HepG2 (cell line): ENCODE data around the gene GNB3. TPM values are rescaled to one million over a fixed set of nuclear protein-coding genes. Genes with fewer than 3 reads are reported as not detected.

ENCODE experiments used
- AHDC1 ChIP-seq: sonication (generic); formaldehyde crosslinking; IDR thresholded peaks from 2 replicates; pipeline ENCODE4 v1.5.1; 2020; ENCODE audit warnings: mild to moderate bottlenecking, missing genetic modification reagents, borderline replicate concordance
- BCL3 ChIP-seq: sonication (generic); formaldehyde crosslinking; IDR thresholded peaks from 2 replicates; pipeline ENCODE4 v1.5.1; 2020; ENCODE audit warnings: mild to moderate bottlenecking, missing genetic modification reagents, moderate library complexity
- CSRNP1 ChIP-seq: sonication (generic); formaldehyde crosslinking; IDR thresholded peaks from 2 replicates; pipeline ENCODE4 v1.8.1; 2023; ENCODE audit warnings: mild to moderate bottlenecking, missing genetic modification reagents
- DDIT3 ChIP-seq: sonication (generic); formaldehyde crosslinking; IDR thresholded peaks from 2 replicates; pipeline ENCODE4 v1.4.0; 2020; ENCODE audit warnings: mild to moderate bottlenecking, missing genetic modification reagents
- FLYWCH1 ChIP-seq: sonication (generic); formaldehyde crosslinking; IDR thresholded peaks from 2 replicates; pipeline ENCODE4 v1.8.1; 2023; ENCODE audit warnings: mild to moderate bottlenecking, missing genetic modification reagents
- KDM2A ChIP-seq: sonication (generic); formaldehyde crosslinking; IDR thresholded peaks from 2 replicates; pipeline ENCODE4 v1.4.0; 2020; ENCODE audit warnings: low read depth, missing genetic modification reagents, borderline replicate concordance
- MEF2D ChIP-seq: sonication (generic); formaldehyde crosslinking; IDR thresholded peaks from 2 replicates; pipeline ENCODE4 v1.5.1; 2020; ENCODE audit warnings: mild to moderate bottlenecking, missing genetic modification reagents
- NONO ChIP-seq, 2 experiments: fragments of 450-650 bp in 1 of 2; sonication (generic) in 1 of 2; formaldehyde crosslinking in 1 of 2; IDR thresholded peaks in 1 of 2; conservative IDR thresholded peaks in 1 of 2; 2 replicates each; pipeline versions ENCODE4 v1.6.1 to v1.8.0; 2017 to 2022; ENCODE audit warnings: mild to moderate bottlenecking in 1 of 2, missing genetic modification reagents in 1 of 2, moderate library complexity in 1 of 2
- PPARG ChIP-seq: conservative IDR thresholded peaks from 2 replicates; pipeline ENCODE4 v1.6.1; 2016; ENCODE audit warnings: missing biosample characterization, missing genetic modification reagents
- PRMT3 ChIP-seq: sonication (generic); formaldehyde crosslinking; IDR thresholded peaks from 2 replicates; pipeline ENCODE4 v1.8.1; 2022; ENCODE audit warnings: low read depth, mild to moderate bottlenecking, moderate library complexity, missing genetic modification reagents, borderline replicate concordance
- SMAD3 ChIP-seq: sonication (generic); formaldehyde crosslinking; IDR thresholded peaks from 2 replicates; pipeline ENCODE4 v1.4.0; 2020; ENCODE audit warnings: missing genetic modification reagents
- SNAPC5 ChIP-seq: sonication (generic); formaldehyde crosslinking; IDR thresholded peaks from 2 replicates; pipeline ENCODE4 v1.8.1; 2023; ENCODE audit warnings: mild to moderate bottlenecking, missing genetic modification reagents, borderline replicate concordance
- SOX5 ChIP-seq: IDR thresholded peaks from 2 replicates; pipeline ENCODE4 v1.6.1; 2016; ENCODE audit warnings: borderline replicate concordance
- SUZ12 ChIP-seq: fragments of 150-350 bp; IDR thresholded peaks from 2 replicates; pipeline ENCODE4 v1.6.1; 2014; ENCODE audit warnings: low read depth, low read length
- THYN1 ChIP-seq: sonication (generic); formaldehyde crosslinking; IDR thresholded peaks from 2 replicates; pipeline ENCODE4 v1.8.1; 2023; ENCODE audit warnings: low read depth, mild to moderate bottlenecking, moderate library complexity, missing genetic modification reagents, borderline replicate concordance
- TOPORS ChIP-seq: sonication (generic); formaldehyde crosslinking; IDR thresholded peaks from 2 replicates; pipeline ENCODE4 v1.8.0; 2023; ENCODE audit warnings: mild to moderate bottlenecking, missing genetic modification reagents
- XRCC5 ChIP-seq: fragments of 200-400 bp; formaldehyde crosslinking; optimal IDR thresholded peaks from 2 replicates; pipeline ENCODE3; 2017; ENCODE audit warnings: mild to moderate bottlenecking, low read length
- ZIK1 ChIP-seq: sonication (generic); formaldehyde crosslinking; IDR thresholded peaks from 2 replicates; pipeline ENCODE4 v1.5.0; 2020; ENCODE audit warnings: mild to moderate bottlenecking, low read depth, missing genetic modification reagents, borderline replicate concordance
- ZSCAN29 ChIP-seq: sonication (generic); formaldehyde crosslinking; conservative IDR thresholded peaks from 2 replicates; pipeline ENCODE4 v1.4.0; 2020; ENCODE audit warnings: mild to moderate bottlenecking, missing genetic modification reagents
- polyA plus RNA-seq, 8 experiments: library from polyadenylated mRNA; depleted of rRNA in 3 of 8; stranded (reverse) in 7 of 8; unstranded in 1 of 8; fragments of >200 nt; fragmentation: Illumina TruSeq in 4 of 8; extraction: Trizol in 4 of 8; gene quantifications; 2 replicates each; pipeline versions ENCODE4 v1.2.1 to v1.2.3, GENCODE V29; 2011 to 2016; ENCODE audit warnings: low read depth in 4 of 8, missing spikeins in 1 of 8, mixed read lengths in 1 of 8; ENCODE audit not compliant: insufficient read depth in 1 of 8
- total RNA-seq, 5 experiments: library from RNA; depleted of rRNA; stranded (reverse); fragments of >200 nt; fragmentation: Illumina TruSeq; extraction: Trizol; gene quantifications; 2 replicates each; pipeline ENCODE4 v1.2.3, GENCODE V29; 2016; ENCODE audit warnings: low read depth in 1 of 5

GNB3 gene
- total and polyA plus RNA-seq, 2 of the 13 experiments (the other 11 are each of a cell fraction or from before 2014, with no cell fraction given) = 1.3 to 3.6 TPM

GRCh38 chr12:6890789-6891645 is 50.3 kb downstream of the GNB3 start (continued):
- TF ChIP-seq NONO (IDR thresholded peaks at IDR 0.05) (no peak), NONO (CRISPR knock-in tag; conservative IDR thresholded peaks at IDR 0.05) (peak; percentile 94), FLYWCH1 (no peak), PRMT3 (CRISPR knock-in tag) (no peak), SUZ12 (no peak), SMAD3 (CRISPR knock-in tag) (peak; percentile 42; the same call in 1 of the 2 replicates), AHDC1 (CRISPR knock-in tag) (no peak), SOX5 (peak; percentile 63; the same call in 1 of the 2 replicates), BCL3 (CRISPR knock-in tag) (peak; percentile 67; the same call in 1 of the 2 replicates), ZSCAN29 (CRISPR knock-in tag) (peak; percentile 63; the same call in 1 of the 2 replicates), KDM2A (CRISPR knock-in tag) (peak; percentile 99), CSRNP1 (peak; percentile 69; the same call in 1 of the 2 replicates), TOPORS (CRISPR knock-in tag) (no peak), MEF2D (CRISPR knock-in tag) (no peak; the same call in 1 of the 2 replicates), DDIT3 (CRISPR knock-in tag) (no peak), THYN1 (CRISPR knock-in tag) (no peak), PPARG (CRISPR knock-in tag) (peak; percentile 62), XRCC5 (peak; percentile 97), ZIK1 (peak; percentile 73; the same call in 1 of the 2 replicates), SNAPC5 (CRISPR knock-in tag) (no peak)
